ENCODE results near the gene ANGPTL2. TPM values are rescaled to one million over a fixed set of nuclear protein-coding genes. Genes with fewer than 3 reads are reported as not detected.

The ANGPTL2 gene
- total and polyA plus RNA-seq, 2 experiments from 2014 or later: 18.0 to 25.6 TPM

GRCh38 chr9:127105805-127106465, 16.5 kb downstream of the ANGPTL2 start:
- H3K27me3 ChIP-seq: no peaks in the 10 kb centered on the region
- H3K4me2 ChIP-seq: no peak overlapping the region
- no peak for DNase-seq (ENCODE audit: low spot score)
- no peaks in the 10 kb centered on the region for H3K9me2 ChIP-seq (replicated peaks; ENCODE audit: insufficient read depth)
- no peaks in the 10 kb centered on the region for H3K36me3 ChIP-seq (replicated peaks; ENCODE audit: insufficient read depth, low read depth)
- H3K79me2 ChIP-seq: no peaks in the 10 kb centered on the region
- H4K20me1 ChIP-seq (ENCODE audit: insufficient read depth, poor library complexity, severe bottlenecking): no peaks in the 10 kb centered on the region
- no peaks in the 10 kb centered on the region for H3K4me1 ChIP-seq (ENCODE audit: insufficient read depth)
- WGBS (ENCODE audit: low lambda C conversion rate, missing lambda C conversion rate): 58% methylated on average over 7 of the region's 7 CpGs
- no peak overlapping the region for H3K27ac ChIP-seq
- TF ChIP-seq EZH2phosphoT487 (IDR thresholded peaks at IDR 0.05; ENCODE audit: low read depth, severe bottlenecking, unreplicated experiment): no peak
- no peak for TF ChIP-seq CTCF (IDR thresholded peaks at IDR 0.05; ENCODE audit: poor library complexity)
- TF ChIP-seq EZH2 (IDR thresholded peaks at IDR 0.05; ENCODE audit: borderline replicate concordance): no peak
- no peak overlapping the region for H3K4me3 ChIP-seq
- no peak overlapping the region for H2AFZ ChIP-seq
- H3K9me3 ChIP-seq (ENCODE audit: low read depth): no peaks in the 10 kb centered on the region

- TF ChIP-seq EZH2phosphoT487 (IDR thresholded peaks at IDR 0.05; ENCODE audit: low read depth, severe bottlenecking, unreplicated experiment): no peak
- no peak for TF ChIP-seq CTCF (IDR thresholded peaks at IDR 0.05; ENCODE audit: poor library complexity)
- no peak for TF ChIP-seq EZH2 (IDR thresholded peaks at IDR 0.05; ENCODE audit: borderline replicate concordance)
- Histone ChIP-seq H3K36me3 (replicated peaks; ENCODE audit: insufficient read depth, low read depth) (no peaks in the 10 kb centered on the region), H3K27me3 (no peaks in the 10 kb centered on the region), H3K4me3 (no peak overlapping the region), H3K9me2 (replicated peaks; ENCODE audit: insufficient read depth) (no peaks in the 10 kb centered on the region), H3K27ac (no peak overlapping the region), H3K79me2 (no peaks in the 10 kb centered on the region), H2AFZ (no peak overlapping the region), H4K20me1 (ENCODE audit: insufficient read depth, poor library complexity, severe bottlenecking) (no peaks in the 10 kb centered on the region), H3K9me3 (ENCODE audit: low read depth) (no peaks in the 10 kb centered on the region), H3K4me2 (no peak overlapping the region), H3K4me1 (ENCODE audit: insufficient read depth) (no peaks in the 10 kb centered on the region)
- DNase-seq (ENCODE audit: low spot score): no peak
- 73% methylated on average over 7 of the region's 7 CpGs for WGBS (ENCODE audit: low lambda C conversion rate, missing lambda C conversion rate)
Measured at GRCh38 chr9:127104581-127105311, 17.7 kb downstream of the ANGPTL2 start.

DNA sequence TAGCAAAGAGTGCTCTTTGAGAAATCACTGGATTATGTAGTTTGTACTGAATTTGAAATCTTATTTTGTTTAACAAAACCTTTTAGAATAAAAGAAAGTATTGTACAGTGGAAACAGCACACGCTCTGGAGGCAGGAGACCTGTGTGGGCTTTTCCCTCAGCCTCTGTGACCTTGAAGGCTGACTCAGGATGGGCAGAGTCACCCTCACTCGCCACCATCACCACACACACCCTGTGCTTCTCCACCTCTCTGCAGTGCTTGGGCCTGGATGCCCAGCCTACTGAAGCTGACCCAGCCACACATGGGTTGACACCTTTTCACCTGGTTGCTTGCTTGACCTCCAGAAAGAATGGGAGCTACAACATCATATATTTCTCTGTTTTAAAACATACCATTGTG, 19.6 kb downstream of the ANGPTL2 start:
- DNase-seq (ENCODE audit: low spot score): no peak
- Histone ChIP-seq H3K36me3 (replicated peaks; ENCODE audit: insufficient read depth, low read depth) (no peaks in the 10 kb centered on the region), H3K9me2 (replicated peaks; ENCODE audit: insufficient read depth) (no peaks in the 10 kb centered on the region), H3K27me3 (no peaks in the 10 kb centered on the region), H3K4me3 (no peak overlapping the region), H3K79me2 (no peaks in the 10 kb centered on the region), H4K20me1 (ENCODE audit: insufficient read depth, poor library complexity, severe bottlenecking) (no peaks in the 10 kb centered on the region), H3K27ac (no peak overlapping the region), H3K9me3 (ENCODE audit: low read depth) (no peaks in the 10 kb centered on the region), H2AFZ (no peak overlapping the region), H3K4me2 (no peak overlapping the region), H3K4me1 (ENCODE audit: insufficient read depth) (no peaks in the 10 kb centered on the region)
- 97% methylated on average over 2 of the region's 2 CpGs for WGBS (ENCODE audit: low lambda C conversion rate, missing lambda C conversion rate)
- TF ChIP-seq EZH2 (IDR thresholded peaks at IDR 0.05; ENCODE audit: borderline replicate concordance): no peak
- TF ChIP-seq EZH2phosphoT487 (IDR thresholded peaks at IDR 0.05; ENCODE audit: low read depth, severe bottlenecking, unreplicated experiment): no peak
- no peak for TF ChIP-seq CTCF (IDR thresholded peaks at IDR 0.05; ENCODE audit: poor library complexity)
